NCI-H345 (cell line): ENCODE measurements around the gene MYOZ3.
A peak's percentile ranks its signal among the peaks of the same experiment; 100 is the strongest.

Source experiments
- DNase-seq: peaks from one replicate; lab custom pipeline; 2025; lab: John Stamatoyannopoulos, UW

Gene MYOZ3

GRCh38 chr5:150659360-150660107 is 1.5 kb upstream of the MYOZ3 start:
- no peak for DNase-seq

GRCh38 chr5:150660108-150660831 is 781 bp upstream of the MYOZ3 start:
- no peak for DNase-seq

- no peak for DNase-seq
Observed at GRCh38 chr5:150661821-150662596, 958 bp downstream of the MYOZ3 start.

- DNase-seq, result no peak
Observed at GRCh38 chr5:150662731-150663516, 1.9 kb downstream of the MYOZ3 start.

GRCh38 chr5:150663936-150664335 is 2.9 kb downstream of the MYOZ3 start:
- no peak for DNase-seq

GRCh38 chr5:150665044-150665443 is 4.0 kb downstream of the MYOZ3 start:
- no peak for DNase-seq

- no peak for DNase-seq
Observed at GRCh38 chr5:150670275-150670947, 9.4 kb downstream of the MYOZ3 start.

GRCh38 chr5:150670948-150671310 is 9.9 kb downstream of the MYOZ3 start:
- no peak for DNase-seq

- no peak for DNase-seq
Observed at GRCh38 chr5:150671509-150672236, 10.6 kb downstream of the MYOZ3 start.

GRCh38 chr5:150672237-150672883 is 11.3 kb downstream of the MYOZ3 start:
- peak; percentile 6 for DNase-seq

GRCh38 chr5:150672884-150673275 is 11.8 kb downstream of the MYOZ3 start:
- DNase-seq, result no peak

GRCh38 chr5:150674341-150674821 is 13.3 kb downstream of the MYOZ3 start:
- no peak for DNase-seq

GRCh38 chr5:150675069-150675468 is 14.0 kb downstream of the MYOZ3 start:
- DNase-seq, result no peak

- no peak for DNase-seq
Observed at GRCh38 chr5:150676578-150676977, 15.5 kb downstream of the MYOZ3 start.

GRCh38 chr5:150689120-150689519 is 28.1 kb downstream of the MYOZ3 start:
- DNase-seq, result no peak

GRCh38 chr5:150690760-150691159 is 29.7 kb downstream of the MYOZ3 start:
- DNase-seq, result no peak

- DNase-seq, result no peak
Observed at GRCh38 chr5:150692276-150692675, 31.2 kb downstream of the MYOZ3 start.

GRCh38 chr5:150694612-150695011 is 33.6 kb downstream of the MYOZ3 start:
- no peak for DNase-seq

GRCh38 chr5:150700246-150700593 is 39.2 kb downstream of the MYOZ3 start:
- no peak for DNase-seq
